ENCODE measurements around the gene IL17RC. TPM values are rescaled to one million over a fixed set of nuclear protein-coding genes. Genes with fewer than 3 reads are reported as not detected.
A peak's percentile ranks its signal among the peaks of the same experiment; 100 is the strongest.

Gene IL17RC
- total and polyA plus RNA-seq, 12 donors = 18.6 to 62.3 (median 28.4) TPM

DNA sequence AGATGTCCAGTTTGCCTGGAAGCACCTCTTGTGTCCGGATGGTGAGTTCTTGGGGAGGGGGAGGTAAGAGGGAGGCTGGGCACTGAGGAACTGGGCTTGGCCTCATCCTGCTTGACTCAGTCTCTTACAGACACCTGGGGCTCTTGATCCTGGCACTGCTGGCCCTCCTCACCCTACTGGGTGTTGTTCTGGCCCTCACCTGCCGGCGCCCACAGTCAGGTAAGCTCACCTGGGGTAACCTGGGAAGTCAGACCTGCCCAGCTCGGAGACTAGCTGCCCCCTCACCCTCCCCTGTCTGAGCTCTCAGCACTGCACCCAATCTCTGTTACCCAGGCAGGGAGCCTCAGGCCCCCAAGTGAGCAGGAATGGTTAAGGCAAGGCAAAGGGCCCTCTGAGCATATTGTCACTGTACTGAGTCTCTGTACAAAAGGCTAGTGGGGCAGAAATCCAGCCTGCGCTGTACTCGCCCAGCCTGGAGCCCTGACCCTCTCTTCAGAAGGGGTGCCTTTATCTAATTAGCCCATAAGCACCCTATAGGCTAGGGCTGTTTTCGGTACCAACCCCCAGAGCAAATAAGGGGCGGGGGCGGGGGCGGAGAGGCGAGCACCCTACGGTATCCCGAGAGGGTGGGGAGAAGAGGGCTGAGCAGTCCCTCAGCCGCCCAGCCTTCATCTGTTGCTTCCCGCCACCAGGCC is 2.2 kb upstream of the IL17RC start:
- DNase-seq = no peak
- H3K27ac ChIP-seq = peak overlapping the region; percentile 70 to 97 (median 88)
- no peak for ATAC-seq

DNA sequence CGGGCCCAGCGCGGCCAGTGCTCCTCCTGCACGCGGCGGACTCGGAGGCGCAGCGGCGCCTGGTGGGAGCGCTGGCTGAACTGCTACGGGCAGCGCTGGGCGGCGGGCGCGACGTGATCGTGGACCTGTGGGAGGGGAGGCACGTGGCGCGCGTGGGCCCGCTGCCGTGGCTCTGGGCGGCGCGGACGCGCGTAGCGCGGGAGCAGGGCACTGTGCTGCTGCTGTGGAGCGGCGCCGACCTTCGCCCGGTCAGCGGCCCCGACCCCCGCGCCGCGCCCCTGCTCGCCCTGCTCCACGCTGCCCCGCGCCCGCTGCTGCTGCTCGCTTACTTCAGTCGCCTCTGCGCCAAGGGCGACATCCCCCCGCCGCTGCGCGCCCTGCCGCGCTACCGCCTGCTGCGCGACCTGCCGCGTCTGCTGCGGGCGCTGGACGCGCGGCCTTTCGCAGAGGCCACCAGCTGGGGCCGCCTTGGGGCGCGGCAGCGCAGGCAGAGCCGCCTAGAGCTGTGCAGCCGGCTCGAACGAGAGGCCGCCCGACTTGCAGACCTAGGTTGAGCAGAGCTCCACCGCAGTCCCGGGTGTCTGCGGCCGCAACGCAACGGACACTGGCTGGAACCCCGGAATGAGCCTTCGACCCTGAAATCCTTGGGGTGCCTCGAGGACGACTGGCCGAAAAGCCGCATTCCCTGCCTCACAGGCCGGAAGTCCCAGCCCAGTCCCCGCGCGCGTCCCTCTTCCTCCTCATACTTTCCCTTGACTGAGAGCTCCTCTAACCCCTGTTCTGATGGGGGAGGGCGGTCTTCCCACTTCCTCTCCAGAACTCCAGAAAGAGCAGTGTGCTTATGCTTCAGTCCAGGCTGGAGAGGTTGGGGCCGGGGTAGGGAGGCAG is 1.4 kb upstream of the IL17RC start:
- 1% methylated on average over 75 to 99 of the region's 99 CpGs for WGBS, 2 donors
- ATAC-seq (peak; percentile 51 to 77 (median 68)), DNase-seq (peak; percentile 77 to 78)
- H3K27ac ChIP-seq = peak overlapping the region; percentile 70 to 97 (median 88)
- intact Hi-C loops (cut with DNase I) = loop anchor here in 3 of 10 donors (5.0 to 10.0 kb wide), 4 partner anchors 53 to 73 kb away; partner anchors contain the start of gene RPUSD3 (in 2 of the 3)
- peak in 7 of 9 donors; percentile 19 to 65 (median 45) for TF ChIP-seq CTCF (IDR thresholded peaks at IDR 0.05)
- H3K9me3 ChIP-seq = no peaks in the 10 kb centered on the region
- H3K36me3 ChIP-seq = peaks cover 0 to 16% (median 0%) of the 10 kb centered on the region in 9 donors
- peak overlapping the region; percentile 51 to 79 (median 65) for H3K4me3 ChIP-seq
- H3K27me3 ChIP-seq = no peaks in the 10 kb centered on the region
- H3K4me1 ChIP-seq = peaks cover 11 to 42% (median 30%) of the 10 kb centered on the region in 9 donors

More for the DNA sequence above, 2.2 kb upstream of the IL17RC start:
- Histone ChIP-seq H3K9me3 (no peaks in the 10 kb centered on the region), H3K36me3 (peaks cover 0 to 8% (median 0%) of the 10 kb centered on the region in 9 donors), H3K4me3 (peak overlapping the region; percentile 51 to 79 (median 65)), H3K4me1 (peaks cover 11 to 42% (median 30%) of the 10 kb centered on the region in 9 donors), H3K27me3 (no peaks in the 10 kb centered on the region)
- WGBS, 2 donors = 21 to 30% methylated on average over 15 of the region's 15 CpGs
- intact Hi-C loops (cut with DNase I) = loop anchor here in 3 of 10 donors (5.0 to 10.0 kb wide), 4 partner anchors 52 to 72 kb away; partner anchors contain the start of gene RPUSD3 (in 2 of the 3)
- peak in 1 of 9 donors; percentile 11 for TF ChIP-seq CTCF (IDR thresholded peaks at IDR 0.05)

GRCh38 chr3:9916346-9916733 is 558 bp upstream of the IL17RC start:
- intact Hi-C loops (cut with DNase I) = loop anchor here in 3 of 10 donors (5.0 to 10.0 kb wide), 4 partner anchors 54 to 74 kb away; partner anchors contain the start of gene RPUSD3 (in 2 of the 3)
- TF ChIP-seq CTCF (IDR thresholded peaks at IDR 0.05) = no peak
- WGBS, 2 donors = 43 to 46% methylated on average over 7 of the region's 7 CpGs

DNA sequence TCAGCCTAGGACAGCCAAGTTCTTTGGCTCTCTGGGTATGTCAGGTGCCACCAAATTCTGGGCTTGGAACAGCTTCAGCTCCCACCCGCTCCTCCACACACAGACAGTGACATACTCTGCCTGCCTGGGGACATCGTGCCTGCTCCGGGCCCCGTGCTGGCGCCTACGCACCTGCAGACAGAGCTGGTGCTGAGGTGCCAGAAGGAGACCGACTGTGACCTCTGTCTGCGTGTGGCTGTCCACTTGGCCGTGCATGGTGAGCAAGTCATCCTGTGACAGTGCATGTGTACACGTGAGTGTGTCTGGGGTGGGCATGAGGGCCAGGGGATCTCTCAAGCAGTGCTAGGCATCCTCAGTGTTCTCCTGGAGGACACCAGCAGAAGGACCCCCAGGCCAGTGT is 922 bp downstream of the IL17RC start:
- Histone ChIP-seq H3K9me3 (no peaks in the 10 kb centered on the region), H3K27ac (peak overlapping the region in 9 of 10 donors; percentile 84 to 97 (median 88)), H3K27me3 (no peaks in the 10 kb centered on the region), H3K4me3 (peak overlapping the region in 9 of 10 donors; percentile 50 to 79 (median 65)), H3K36me3 (peaks cover 0 to 31% (median 0%) of the 10 kb centered on the region in 9 donors), H3K4me1 (peaks cover 11 to 42% (median 30%) of the 10 kb centered on the region in 9 donors)
- DNase-seq = no peak
- no peak for TF ChIP-seq CTCF (IDR thresholded peaks at IDR 0.05)
- intact Hi-C loops (cut with DNase I) = loop anchor here in 3 of 10 donors (5.0 to 10.0 kb wide), 4 partner anchors 56 to 76 kb away; partner anchors contain the start of gene RPUSD3 (in 2 of the 3)
- ATAC-seq = peak in 2 of 8 donors; percentile 2 to 23
- 64 to 66% methylated on average over 10 of the region's 10 CpGs for WGBS, 2 donors

More at GRCh38 chr3:9916346-9916733, 558 bp upstream of the IL17RC start:
- Histone ChIP-seq H3K4me3 (peak overlapping the region; percentile 50 to 79 (median 65)), H3K27me3 (no peaks in the 10 kb centered on the region), H3K36me3 (peaks cover 0 to 24% (median 0%) of the 10 kb centered on the region in 9 donors), H3K9me3 (no peaks in the 10 kb centered on the region), H3K4me1 (peaks cover 11 to 42% (median 30%) of the 10 kb centered on the region in 9 donors), H3K27ac (peak overlapping the region; percentile 70 to 97 (median 88))
- DNase-seq = no peak
- peak in 3 of 8 donors; percentile 2 to 11 (median 4) for ATAC-seq

All from heart right ventricle (tissue), 16 donors.